Measurements from ENCODE around the gene PEA15.

The PEA15 gene

GRCh38 chr1:160239582-160240299 lies 34.6 kb downstream of the PEA15 start:
- no peak for DNase-seq (ENCODE audit: low spot score)

- no peak for DNase-seq (ENCODE audit: low spot score)
Measured at GRCh38 chr1:160243767-160244166, 38.6 kb downstream of the PEA15 start.

GRCh38 chr1:160244209-160244608 lies 39.0 kb downstream of the PEA15 start:
- DNase-seq (ENCODE audit: low spot score), result no peak

GRCh38 chr1:160245434-160245833 lies 40.2 kb downstream of the PEA15 start:
- DNase-seq (ENCODE audit: low spot score), result no peak

GRCh38 chr1:160247053-160247452 lies 41.9 kb downstream of the PEA15 start:
- DNase-seq (ENCODE audit: low spot score), result no peak

DNA sequence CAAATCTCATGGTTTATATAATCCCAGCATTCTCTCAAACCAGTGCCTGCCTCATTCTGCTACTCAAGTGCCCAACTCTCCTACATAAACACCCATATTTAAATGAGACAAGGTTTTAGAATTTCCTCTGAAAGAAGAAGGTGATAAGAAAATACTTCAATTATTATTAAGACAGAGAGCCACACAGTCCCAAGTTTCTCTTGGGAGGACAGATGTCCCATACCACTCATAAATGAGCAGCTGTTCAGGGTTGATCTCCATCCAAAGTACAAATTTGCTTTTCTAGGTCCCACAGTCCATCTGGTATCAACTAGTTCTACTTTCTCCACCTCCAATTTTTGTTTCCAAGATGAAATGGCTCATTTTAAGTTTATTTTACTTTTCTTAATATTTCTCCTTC lies 45.8 kb downstream of the PEA15 start:
- DNase-seq (ENCODE audit: low spot score), result no peak

- DNase-seq (ENCODE audit: low spot score), result peak; percentile 84
Measured at GRCh38 chr1:160251687-160252526, 46.7 kb downstream of the PEA15 start.

DNA sequence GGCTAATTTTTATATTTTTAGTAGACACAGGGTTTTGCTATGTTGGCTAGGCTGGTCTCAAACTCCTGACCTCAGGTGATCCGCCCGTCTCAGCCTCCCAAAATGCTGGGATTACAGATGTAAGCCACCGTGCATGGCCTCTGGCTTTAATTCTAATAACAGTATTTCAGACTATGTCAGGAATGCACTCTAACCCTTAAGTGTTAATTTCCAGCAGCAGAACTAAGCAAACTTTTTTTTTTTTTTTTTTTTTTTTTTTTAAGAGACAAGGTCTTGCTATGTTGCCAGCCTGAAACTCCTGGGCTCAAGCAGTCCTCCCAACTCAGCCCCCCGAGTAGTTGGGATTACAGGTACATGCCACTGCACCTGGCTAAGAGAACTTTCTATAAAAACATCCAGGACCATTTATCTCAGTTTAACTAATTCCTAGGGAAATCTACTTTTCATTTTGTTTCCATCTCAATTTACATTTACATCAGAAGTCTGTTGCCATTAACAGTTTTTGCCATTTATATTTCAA lies 50.7 kb downstream of the PEA15 start:
- DNase-seq (ENCODE audit: low spot score), result no peak

- DNase-seq (ENCODE audit: low spot score), result peak; percentile 89
Measured at GRCh38 chr1:160256396-160257046, 51.3 kb downstream of the PEA15 start.

- peak; percentile 45 for DNase-seq (ENCODE audit: low spot score)
Measured at GRCh38 chr1:160257411-160258015, 52.3 kb downstream of the PEA15 start.

GRCh38 chr1:160258177-160258798 lies 53.1 kb downstream of the PEA15 start:
- DNase-seq (ENCODE audit: low spot score), result no peak

GRCh38 chr1:160260406-160261382 lies 55.5 kb downstream of the PEA15 start:
- DNase-seq (ENCODE audit: low spot score), result peak; percentile 82

- DNase-seq (ENCODE audit: low spot score), result peak; percentile 92
Measured at GRCh38 chr1:160261556-160261892, 56.3 kb downstream of the PEA15 start.

GRCh38 chr1:160261893-160262794 lies 57.0 kb downstream of the PEA15 start, which contains the start of gene DCAF8:
TSS of gene DCAF8 (minus strand) at chr1:160262549. CDS start at chr1:160244008, 18,541 bp downstream.
- peak; percentile 99 for DNase-seq (ENCODE audit: low spot score)

DNA sequence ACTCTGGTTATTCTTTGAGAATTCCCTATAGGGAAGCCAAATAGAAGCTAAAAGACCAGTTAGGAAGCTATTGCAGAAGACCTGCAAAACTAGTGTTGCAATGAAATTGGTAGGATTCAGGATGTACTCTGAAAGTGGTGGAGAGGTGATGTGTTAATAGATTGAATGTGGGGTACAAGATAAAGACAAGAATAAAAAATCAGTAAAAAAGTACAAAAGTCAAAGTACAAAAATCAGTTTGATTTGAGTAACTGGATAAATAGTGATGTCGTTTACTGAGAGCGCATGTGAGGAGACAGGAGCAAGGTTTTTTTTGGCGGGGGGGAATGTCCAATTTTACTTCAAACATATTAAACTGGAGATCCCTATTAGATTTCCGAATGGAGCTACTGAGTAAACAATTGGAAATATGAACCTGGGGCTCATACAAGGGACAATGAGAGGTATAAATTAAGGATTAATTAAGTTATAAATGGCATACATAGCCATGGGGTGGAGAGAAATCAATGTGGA lies 59.7 kb downstream of the PEA15 start:
- DNase-seq (ENCODE audit: low spot score), result no peak
